Endothelial cell of umbilical vein (primary cell): ENCODE data around the gene ADAMTS12. TPM values are rescaled to one million over a fixed set of nuclear protein-coding genes. Genes with fewer than 3 reads are reported as not detected.

ENCODE experiments used
- BruUV-seq: library from RNA; stranded (reverse); fragments of 400-500 nt; replicated peaks from 2 replicates; lab custom pipeline; 2021; lab: Mats Ljungman, UMichigan
- CTCF ChIA-PET: fragments of 300-600, 350-600 bp; sonication (Branson Sonifier 250); formaldehyde crosslinking; loops from one replicate; lab custom pipeline; 2021; ENCODE audit warnings: antibody characterized with exemption, inconsistent platforms; lab: Charles Lee
- POLR2A ChIA-PET: fragments of 300-600, 350-600 bp; sonication (Branson Sonifier 250); formaldehyde crosslinking; loops from one replicate; lab custom pipeline; 2021; ENCODE audit warnings: antibody characterized with exemption, inconsistent platforms; lab: Charles Lee
- DNase-seq: peaks from one replicate; pipeline ENCODE4 v3.0.0-alpha.2; 2011; ENCODE audit warnings: low read depth, low spot score
- FAIRE-seq: peaks from 2 replicates; lab custom pipeline; 2011; peaks lifted over from hg19 to GRCh38; lab: Jason Lieb, UNC
- H2AFZ ChIP-seq: 2 replicates; pipeline ENCODE4 v1.6.0; 2012; ENCODE audit warnings: low read depth, low read length, control low read depth, inconsistent platforms
- H3K27ac ChIP-seq: 2 replicates; pipeline ENCODE4 v1.5.1; 2011; ENCODE audit warnings: low read depth, mild to moderate bottlenecking, control low read depth, low read length, moderate library complexity; ENCODE audit not compliant: insufficient read depth
- H3K27me3 ChIP-seq, 2 experiments: 2 replicates each; pipeline versions ENCODE4 v1.6.0 to v1.6.1; 2011; ENCODE audit warnings: low read length in 2 of 2, mixed read lengths in 1 of 2; ENCODE audit not compliant: control insufficient read depth in 2 of 2, insufficient read depth in 2 of 2
- H3K36me3 ChIP-seq, 2 experiments: 2 replicates in 1 of 2; 3 replicates in 1 of 2; pipeline ENCODE4 v1.5.1; 2011; ENCODE audit warnings: low read length in 2 of 2, mild to moderate bottlenecking in 1 of 2, moderate library complexity in 1 of 2; ENCODE audit not compliant: control insufficient read depth in 2 of 2, insufficient read depth in 2 of 2; ENCODE audit errors: extremely low read depth in 1 of 2
- H3K4me1 ChIP-seq: 3 replicates; pipeline ENCODE4 v1.5.1; 2011; ENCODE audit warnings: mild to moderate bottlenecking, low read length; ENCODE audit not compliant: control insufficient read depth, insufficient read depth; ENCODE audit errors: extremely low read depth
- H3K4me2 ChIP-seq: 2 replicates; pipeline ENCODE4 v1.6.1; 2011; ENCODE audit warnings: low read length, control low read depth, mixed read lengths; ENCODE audit not compliant: insufficient read depth
- H3K4me3 ChIP-seq, 3 experiments: fragments of 200-600 bp in 1 of 3; sonication (generic), shearing (Covaris generic) in 1 of 3; replicated peaks in 1 of 3; 2 replicates each; pipeline ENCODE4 v1.5.1; 2011 to 2016; ENCODE audit warnings: control low read depth in 3 of 3, low read length in 3 of 3, mild to moderate bottlenecking in 2 of 3, inconsistent platforms in 1 of 3, low read depth in 1 of 3, moderate library complexity in 1 of 3; ENCODE audit not compliant: insufficient read depth in 1 of 3
- H3K79me2 ChIP-seq: 2 replicates; pipeline ENCODE4 v1.6.0; 2012; ENCODE audit warnings: low read length, inconsistent platforms; ENCODE audit not compliant: control insufficient read depth, insufficient read depth
- H3K9ac ChIP-seq: replicated peaks from 2 replicates; pipeline ENCODE3; 2011; ENCODE audit warnings: low read length, control low read depth; ENCODE audit not compliant: insufficient read depth; ENCODE audit errors: extremely low read depth
- H3K9me1 ChIP-seq: replicated peaks from 3 replicates; pipeline ENCODE4 v1.6.0; 2011; ENCODE audit warnings: mild to moderate bottlenecking, low read length; ENCODE audit not compliant: control insufficient read depth, insufficient read depth; ENCODE audit errors: extremely low read depth
- H3K9me3 ChIP-seq: replicated peaks from 2 replicates; pipeline ENCODE4 v1.5.1; 2012; ENCODE audit warnings: low read length, inconsistent platforms; ENCODE audit not compliant: control insufficient read depth, insufficient read depth
- H4K20me1 ChIP-seq: replicated peaks from 2 replicates; pipeline ENCODE3; 2011; ENCODE audit warnings: mild to moderate bottlenecking, low read length; ENCODE audit not compliant: control insufficient read depth, insufficient read depth; ENCODE audit errors: extremely low read depth
- CTCF ChIP-seq, 2 donors: IDR thresholded peaks; 1 replicate in 1 of 2; 2 replicates in 1 of 2; pipeline ENCODE4 v1.5.1; 2011; ENCODE audit warnings: low read length in 2 of 2, mild to moderate bottlenecking in 2 of 2, moderate library complexity in 2 of 2, control low read depth in 1 of 2, inconsistent platforms in 1 of 2, low read depth in 1 of 2; ENCODE audit not compliant: insufficient read depth in 1 of 2; ENCODE audit errors: extremely low read depth in 1 of 2
- EZH2 ChIP-seq: IDR thresholded peaks from 2 replicates; pipeline ENCODE4 v1.6.1; 2012; ENCODE audit warnings: borderline replicate concordance, low read depth, mild to moderate bottlenecking, moderate library complexity, low read length, inconsistent platforms; ENCODE audit not compliant: severe bottlenecking
- FOS ChIP-seq: IDR thresholded peaks from 2 replicates; pipeline ENCODE4 v1.6.1; 2011; ENCODE audit warnings: mild to moderate bottlenecking, low read length, moderate library complexity, borderline replicate concordance; ENCODE audit not compliant: insufficient read depth
- GATA2 ChIP-seq: IDR thresholded peaks from 2 replicates; pipeline ENCODE4 v1.7.0; 2011; ENCODE audit warnings: low read depth, mild to moderate bottlenecking, moderate library complexity, mixed read lengths, low read length; ENCODE audit not compliant: insufficient read length, insufficient read depth
- JUN ChIP-seq: IDR thresholded peaks from 2 replicates; pipeline ENCODE4 v1.6.1; 2011; ENCODE audit warnings: borderline replicate concordance, low read depth; ENCODE audit not compliant: insufficient read length, insufficient read depth
- MAX ChIP-seq: IDR thresholded peaks from 2 replicates; pipeline ENCODE4 v1.6.1; 2011; ENCODE audit not compliant: insufficient read depth, insufficient read length
- MYC ChIP-seq: IDR thresholded peaks from one replicate; pipeline ENCODE4 v1.6.1; 2011; ENCODE audit warnings: mild to moderate bottlenecking, low read depth, low read length
- POLR2A ChIP-seq: IDR thresholded peaks from 2 replicates; pipeline ENCODE4 v1.6.1; 2012; ENCODE audit warnings: low read depth, mild to moderate bottlenecking, control low read depth, low read length
- POLR2AphosphoS5 ChIP-seq: IDR thresholded peaks from 2 replicates; pipeline ENCODE4 v1.6.1; 2012; ENCODE audit warnings: low read depth, mild to moderate bottlenecking, control low read depth, low read length, moderate library complexity; ENCODE audit not compliant: insufficient read depth
- dilution Hi-C: fragments of 300-500 bp; cut with MboI; formaldehyde crosslinking; loops from one replicate; pipeline ENCODE4 v1.15.0; 2019; ENCODE audit warnings: low sequenced_read_pairs; ENCODE audit not compliant: extremely low pct_ligation_motif_present
- intact Hi-C: fragments of 100-400 bp; cut with micrococcal nuclease; formaldehyde crosslinking; loops from one replicate; pipeline ENCODE4 v1.10.0; 2022
- polyA plus RNA-seq, 4 experiments: library from polyadenylated mRNA; depleted of rRNA in 3 of 4; stranded (reverse) in 3 of 4; unstranded in 1 of 4; fragments of >200 nt; gene quantifications; 2 replicates each; pipeline versions ENCODE4 v1.2.1 to v1.2.3, GENCODE V29; 2011 to 2012; ENCODE audit warnings: missing spikeins in 1 of 4
- total RNA-seq: library from RNA; stranded (reverse); gene quantifications from 2 replicates; pipeline ENCODE4 v1.2.3, GENCODE V29; 2021

The ADAMTS12 gene
- total and polyA plus RNA-seq, 2 donors (not counting 3 experiments of a cell fraction or from before 2014, with no cell fraction given): 0.88 TPM; not detected in 1

DNA sequence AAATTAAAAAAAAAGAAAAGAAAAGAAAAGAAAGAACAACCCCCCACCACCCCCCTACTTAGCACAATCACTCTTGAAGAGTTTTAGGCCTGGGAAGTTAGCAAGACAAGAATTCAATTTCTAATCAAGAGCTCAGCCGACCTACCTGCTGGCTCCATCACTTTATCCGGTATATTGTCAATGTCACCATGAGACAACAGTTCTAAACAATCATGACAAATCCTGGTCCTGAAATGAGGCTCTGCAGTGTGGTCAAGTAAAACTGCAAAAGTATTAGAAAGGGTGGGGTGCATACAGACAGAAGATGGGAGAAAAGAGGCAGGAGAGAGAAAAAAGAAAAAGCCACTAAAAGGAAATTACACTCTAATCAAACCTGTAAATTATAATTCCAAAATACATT lies 287.3 kb downstream of the ADAMTS12 start:
- Histone ChIP-seq H3K9me3 (no peaks in the 10 kb centered on the region), H2AFZ (no peak overlapping the region), H3K27me3 (no peaks in the 10 kb centered on the region), H3K4me2 (no peak overlapping the region), H3K4me1 (no peaks in the 10 kb centered on the region), H3K79me2 (no peaks in the 10 kb centered on the region), H3K4me3 (no peak overlapping the region), H3K36me3 (no peaks in the 10 kb centered on the region), H3K27ac (no peak overlapping the region), H3K9me1 (no peaks in the 10 kb centered on the region), H3K9ac (no peak overlapping the region), H4K20me1 (no peaks in the 10 kb centered on the region)
- no TSS peak for BruUV-seq
- TF ChIP-seq MYC (no peak), GATA2 (no peak), CTCF (IDR thresholded peaks at IDR 0.05; ENCODE audit: extremely low read depth in 1 of 2, insufficient read depth in 1 of 2, low read depth in 1 of 2, low read length in 2 of 2) (no peak), MAX (no peak), POLR2AphosphoS5 (no peak), JUN (no peak), EZH2 (no peak), FOS (no peak), POLR2A (no peak)
- ChIA-PET CTCF (interaction anchor here (0.7 to 1.6 kb wide), 3 partner anchors 10 to 365 kb away, joined by 3 to 5 read pairs (median 3); no protein-coding TSS in a partner anchor), POLR2A (no interaction called here)
- intact Hi-C loops: no loop called here
- FAIRE-seq: no peak
- no peak for DNase-seq
- dilution Hi-C loops: no loop called here
